ENCODE data around the gene TLL1.

Gene TLL1

DNA sequence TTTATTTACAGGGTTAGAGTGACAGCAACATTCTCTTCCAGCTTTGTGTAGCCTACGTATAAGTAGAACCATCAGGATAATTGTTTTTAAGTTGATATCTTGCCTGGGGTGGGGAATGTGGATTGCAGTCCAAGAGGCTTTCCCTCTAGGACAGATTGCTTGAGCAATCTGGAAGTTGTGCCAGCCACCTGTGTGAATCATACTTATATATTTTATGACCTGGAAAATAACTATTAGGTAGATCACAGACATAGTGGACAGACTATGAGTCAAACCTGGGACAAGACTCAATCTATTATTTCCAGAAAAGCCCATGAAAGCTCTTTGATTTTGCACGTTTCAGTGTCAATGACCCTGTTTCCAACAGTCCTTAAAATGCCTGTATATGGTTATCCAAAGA, 98.9 kb downstream of the TLL1 start:
- DNase-seq (ENCODE audit: low spot score), result no peak

- no peak for DNase-seq (ENCODE audit: low spot score)
These were observed 99.7 kb downstream of the TLL1 start for GRCh38 chr4:165972747-165973146.

DNA sequence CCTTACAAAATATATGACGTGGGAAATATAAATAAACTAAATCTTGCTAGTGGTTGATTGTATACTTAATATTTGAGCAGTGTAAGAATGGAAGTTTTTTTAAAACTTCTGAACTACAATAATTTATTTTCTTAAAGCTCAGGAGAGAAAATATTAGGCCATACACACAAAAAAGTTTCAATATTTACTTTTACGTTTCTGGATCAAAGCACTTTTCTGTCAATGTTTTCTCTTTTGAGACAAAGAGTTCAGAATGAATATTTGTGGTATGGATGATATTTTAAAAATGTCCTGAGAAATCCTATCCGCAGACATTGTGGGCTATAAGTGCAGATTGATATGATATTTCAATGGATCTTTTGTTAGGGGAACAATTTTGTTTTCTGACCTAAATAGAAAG, 109.9 kb downstream of the TLL1 start:
- no peak for DNase-seq (ENCODE audit: low spot score)

- DNase-seq (ENCODE audit: low spot score), result no peak
These were observed 114.1 kb downstream of the TLL1 start for GRCh38 chr4:165986956-165987698.

DNA sequence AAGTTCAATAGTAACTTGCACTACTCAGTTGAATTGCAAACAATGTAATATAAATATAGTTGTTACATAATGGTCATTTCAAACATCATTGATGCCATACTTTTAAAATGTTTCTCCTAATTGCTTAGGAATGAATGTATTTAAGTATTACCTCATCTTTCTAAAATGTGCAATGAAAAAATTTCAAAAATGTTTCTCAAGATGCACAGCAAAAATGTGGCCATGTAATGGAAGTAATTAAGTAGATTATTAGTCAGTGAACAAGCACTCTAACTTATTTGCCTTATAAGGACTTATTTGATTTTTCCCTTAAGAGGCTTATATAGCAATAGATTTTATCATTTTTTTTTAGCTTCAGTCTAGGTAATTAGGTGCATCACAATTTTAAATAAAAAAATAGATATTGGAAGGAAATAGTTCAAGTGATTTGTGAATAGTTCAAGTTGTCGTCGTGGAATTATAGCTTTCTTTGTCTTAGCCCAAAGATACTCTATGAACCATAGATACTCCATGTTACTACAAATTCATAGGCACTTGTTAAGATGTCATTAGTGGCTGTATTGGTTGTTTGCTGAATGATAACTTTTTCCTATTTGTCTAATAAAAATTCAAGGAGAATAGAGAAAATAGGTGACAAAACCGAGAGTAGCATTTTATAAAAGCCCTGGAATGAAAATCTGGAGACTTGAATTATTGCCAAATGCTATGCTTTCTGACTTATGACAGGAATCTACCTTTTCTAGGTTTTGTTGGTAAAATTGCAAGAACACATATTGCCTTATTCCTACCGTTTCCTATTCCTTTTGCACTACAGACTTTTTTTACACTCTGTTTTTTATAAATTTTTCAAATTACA, 118.5 kb downstream of the TLL1 start:
- peak; percentile 55 for DNase-seq (ENCODE audit: low spot score)

GRCh38 chr4:165992283-165992682, 119.2 kb downstream of the TLL1 start:
- peak; percentile 59 for DNase-seq (ENCODE audit: low spot score)

DNA sequence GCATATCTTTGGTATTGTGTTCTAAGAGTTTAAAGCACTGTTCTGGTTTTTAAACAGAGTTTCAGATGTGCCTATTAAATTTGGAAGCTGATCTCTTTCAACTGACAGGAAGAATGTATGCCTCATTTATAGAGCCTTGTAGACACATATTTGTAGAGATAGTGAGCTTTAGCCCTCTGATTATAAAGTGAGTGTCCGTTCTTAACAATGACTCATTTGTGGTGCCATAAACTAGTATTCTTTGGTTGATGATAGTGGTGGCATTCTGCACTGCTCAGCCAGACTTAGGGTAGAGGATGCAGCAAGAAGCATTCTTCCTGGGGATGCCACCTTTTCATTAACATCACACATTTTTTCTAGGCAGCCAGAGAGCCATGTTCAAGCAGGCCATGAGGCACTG, 121.7 kb downstream of the TLL1 start:
- no peak for DNase-seq (ENCODE audit: low spot score)

GRCh38 chr4:166003811-166004210, 130.8 kb downstream of the TLL1 start:
- DNase-seq (ENCODE audit: low spot score), result no peak

- DNase-seq (ENCODE audit: low spot score), result no peak
These were observed 133.2 kb downstream of the TLL1 start for GRCh38 chr4:166006217-166006616.

DNA sequence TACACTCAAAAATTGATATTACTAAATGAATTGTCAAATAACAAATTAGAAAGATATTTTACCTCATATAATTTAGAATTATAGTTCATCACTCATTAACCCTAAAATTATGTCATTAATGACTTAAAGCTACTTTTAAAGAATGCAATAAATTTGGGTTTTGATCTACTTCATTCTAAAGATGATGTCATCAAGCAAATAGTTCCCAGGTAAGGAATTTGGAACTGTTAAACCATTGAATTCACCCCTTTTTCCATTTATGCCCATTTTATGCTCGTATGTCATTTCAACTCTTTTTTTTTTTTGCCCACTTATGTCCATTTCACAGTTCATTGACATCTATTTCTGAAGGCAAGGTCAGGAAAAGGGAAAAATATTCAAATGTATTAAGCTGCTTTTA, 135.5 kb downstream of the TLL1 start:
- DNase-seq (ENCODE audit: low spot score), result no peak

DNA sequence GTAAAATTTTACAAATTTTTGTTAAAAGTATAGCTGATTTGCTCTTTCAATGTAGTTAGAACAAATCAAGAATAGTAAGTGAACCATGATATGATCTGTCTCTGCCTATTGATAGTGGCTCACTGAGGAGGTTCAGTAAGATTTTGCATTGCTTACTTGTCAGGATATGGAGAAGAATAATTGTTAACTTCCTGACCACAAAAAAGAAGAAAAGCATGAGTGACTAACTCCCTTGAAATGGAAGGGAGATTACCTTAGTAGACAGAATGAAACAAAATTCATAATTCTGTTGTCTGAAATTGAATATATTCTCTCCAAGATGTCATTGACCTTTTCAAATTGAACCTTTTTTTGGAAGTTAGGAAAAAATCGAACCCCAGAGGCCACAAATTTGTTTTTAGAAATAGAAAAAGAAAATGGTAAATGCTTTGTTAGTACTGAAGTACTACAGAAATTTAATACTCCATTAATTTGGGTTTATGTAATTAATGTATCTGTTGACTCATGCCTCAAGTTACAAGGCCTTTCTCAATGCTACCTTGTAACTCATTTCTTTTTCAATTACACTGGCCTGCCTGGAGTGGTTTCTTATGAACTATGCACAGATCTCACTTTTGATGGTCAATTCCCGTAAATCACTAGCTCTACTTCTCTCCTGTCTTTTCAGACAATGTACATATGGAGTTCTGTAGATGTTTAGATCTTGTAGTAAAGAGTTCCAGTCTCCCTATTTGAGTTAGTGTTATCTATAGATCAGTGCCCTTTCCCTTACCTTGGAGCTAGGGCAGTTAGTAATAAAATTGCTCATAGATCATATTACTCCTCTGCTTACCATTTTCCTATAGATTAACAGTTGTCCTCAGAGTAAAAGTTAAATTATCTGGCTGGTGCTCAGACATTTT, 139.3 kb downstream of the TLL1 start:
- no peak for DNase-seq (ENCODE audit: low spot score)

DNA sequence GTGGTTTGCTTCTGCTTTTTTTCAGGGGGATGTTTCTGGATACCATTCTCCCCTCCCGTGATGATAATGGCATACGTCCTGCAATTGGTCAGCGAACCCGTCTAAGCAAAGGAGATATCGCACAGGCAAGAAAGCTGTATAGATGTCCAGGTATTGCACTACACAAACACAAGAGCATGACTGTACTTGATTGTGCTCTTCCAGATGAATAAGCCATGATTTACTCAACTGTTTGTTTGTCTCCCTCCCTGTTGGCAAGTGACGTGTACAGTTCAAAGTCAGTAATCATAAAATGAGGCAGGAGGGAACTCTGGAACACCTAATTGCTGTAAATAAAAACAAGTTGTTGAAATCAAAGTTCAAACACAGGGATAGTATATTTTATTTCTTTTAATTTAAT, 141.4 kb downstream of the TLL1 start:
- DNase-seq (ENCODE audit: low spot score), result no peak

- no peak for DNase-seq (ENCODE audit: low spot score)
These were observed 144.8 kb downstream of the TLL1 start for GRCh38 chr4:166017804-166018203.

GRCh38 chr4:166019441-166020220, 146.6 kb downstream of the TLL1 start:
- DNase-seq (ENCODE audit: low spot score), result no peak

GRCh38 chr4:166021617-166022016, 148.6 kb downstream of the TLL1 start:
- DNase-seq (ENCODE audit: low spot score), result peak; percentile 86

DNA sequence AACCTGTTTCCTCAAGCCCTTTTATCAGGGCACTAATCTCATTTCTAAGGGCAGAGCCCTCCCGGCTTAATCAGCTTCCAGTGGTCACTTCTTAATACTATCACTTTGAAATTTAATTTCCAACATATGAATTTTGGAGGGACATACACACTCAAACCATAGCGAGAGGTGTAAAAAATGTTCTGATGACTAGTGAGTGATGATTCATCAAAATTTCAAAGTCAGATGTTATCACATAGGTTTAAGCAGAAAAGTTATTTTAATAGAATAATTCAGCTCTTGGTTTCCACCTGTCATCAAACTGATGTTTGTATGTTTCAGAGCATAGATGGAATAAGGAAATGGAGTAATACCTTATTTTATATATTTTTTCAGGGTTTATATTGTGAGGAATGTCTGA, 161.9 kb downstream of the TLL1 start:
- DNase-seq (ENCODE audit: low spot score), result no peak

DNA sequence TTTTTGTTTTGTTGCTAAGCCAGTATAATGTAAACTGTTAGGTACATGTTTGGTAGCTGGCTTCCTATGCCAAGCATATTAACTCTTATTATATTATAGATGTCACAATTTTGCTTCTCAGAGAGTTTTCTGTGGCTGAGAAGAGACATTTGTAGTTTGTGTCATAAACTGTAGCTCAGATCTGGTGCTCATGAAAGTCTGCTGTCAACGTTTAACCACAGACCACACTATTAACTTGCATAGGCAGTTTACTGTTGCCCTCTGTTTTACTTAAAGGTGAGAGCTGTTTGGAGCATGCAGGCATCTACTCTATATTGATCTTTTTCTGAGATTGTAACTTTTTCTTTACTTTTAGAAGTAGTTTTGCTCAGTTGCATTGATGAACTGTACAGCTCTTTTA, 166.8 kb downstream of the TLL1 start:
- DNase-seq (ENCODE audit: low spot score), result no peak

GRCh38 chr4:166042510-166043055, 169.5 kb downstream of the TLL1 start:
- peak; percentile 25 for DNase-seq (ENCODE audit: low spot score)

DNA sequence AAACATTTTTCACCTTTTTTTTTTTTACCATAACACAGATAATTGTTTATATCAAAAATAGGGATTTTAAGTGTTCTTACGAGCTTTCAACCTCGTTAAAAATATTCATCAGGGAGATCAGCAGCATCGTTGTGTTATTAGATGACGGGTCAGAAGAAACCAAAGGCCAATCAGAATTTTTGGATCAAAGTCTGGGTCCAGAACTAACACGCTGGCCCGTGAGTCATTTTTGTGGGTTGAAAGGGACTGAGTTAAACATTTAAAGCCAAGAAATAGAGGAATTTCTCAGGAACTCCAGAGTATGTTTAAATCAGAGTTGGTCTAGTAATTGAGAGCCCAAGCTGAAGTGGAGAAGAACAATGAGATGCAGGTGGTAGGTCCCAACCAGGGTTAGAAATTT, 170.8 kb downstream of the TLL1 start:
- DNase-seq (ENCODE audit: low spot score), result no peak

DNA sequence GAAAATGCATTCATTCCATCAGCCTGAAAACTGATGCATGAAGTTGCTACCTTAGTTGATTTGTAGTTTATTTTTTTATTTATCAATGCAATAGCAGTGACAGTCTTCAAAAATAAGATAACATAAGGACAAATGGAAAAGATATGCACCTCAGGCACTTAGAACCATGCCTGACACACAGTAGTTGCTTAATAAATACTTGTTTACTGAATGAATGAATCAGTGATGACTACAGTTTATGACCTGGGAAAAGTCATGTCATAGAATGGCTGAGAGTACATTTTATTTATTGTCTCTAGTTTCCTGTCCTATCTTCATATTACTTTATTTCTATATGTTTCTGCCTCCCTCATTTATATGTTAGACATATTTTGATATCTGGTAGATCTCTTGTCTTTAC, 171.8 kb downstream of the TLL1 start:
- no peak for DNase-seq (ENCODE audit: low spot score)

GRCh38 chr4:166045457-166045856, 172.4 kb downstream of the TLL1 start:
- DNase-seq (ENCODE audit: low spot score), result no peak
